DND-41 (cell line): ENCODE measurements around the gene ITGB5.

Experiments used
- CTCF ChIP-seq: IDR thresholded peaks from 2 replicates; pipeline ENCODE4 v1.5.1; 2012; ENCODE audit warnings: borderline replicate concordance, low read length, moderate library complexity, mild to moderate bottlenecking; ENCODE audit not compliant: poor library complexity, severe bottlenecking; ENCODE audit errors: extremely low read depth
- EZH2 ChIP-seq: IDR thresholded peaks from 3 replicates; pipeline ENCODE4 v1.6.1; 2012; ENCODE audit warnings: borderline replicate concordance, low read depth, mild to moderate bottlenecking, moderate library complexity, low read length, inconsistent platforms; ENCODE audit not compliant: severe bottlenecking

- no peak for TF ChIP-seq CTCF
- no peak for TF ChIP-seq EZH2
Measured at GRCh38 chr3:124836448-124836847, 50.7 kb downstream of the ITGB5 start.
